ENCODE results near the gene DDX4.

GRCh38 chr5:55714339-55714738, 23.5 kb upstream of the DDX4 start:
- TF ChIP-seq, protein P1, sequence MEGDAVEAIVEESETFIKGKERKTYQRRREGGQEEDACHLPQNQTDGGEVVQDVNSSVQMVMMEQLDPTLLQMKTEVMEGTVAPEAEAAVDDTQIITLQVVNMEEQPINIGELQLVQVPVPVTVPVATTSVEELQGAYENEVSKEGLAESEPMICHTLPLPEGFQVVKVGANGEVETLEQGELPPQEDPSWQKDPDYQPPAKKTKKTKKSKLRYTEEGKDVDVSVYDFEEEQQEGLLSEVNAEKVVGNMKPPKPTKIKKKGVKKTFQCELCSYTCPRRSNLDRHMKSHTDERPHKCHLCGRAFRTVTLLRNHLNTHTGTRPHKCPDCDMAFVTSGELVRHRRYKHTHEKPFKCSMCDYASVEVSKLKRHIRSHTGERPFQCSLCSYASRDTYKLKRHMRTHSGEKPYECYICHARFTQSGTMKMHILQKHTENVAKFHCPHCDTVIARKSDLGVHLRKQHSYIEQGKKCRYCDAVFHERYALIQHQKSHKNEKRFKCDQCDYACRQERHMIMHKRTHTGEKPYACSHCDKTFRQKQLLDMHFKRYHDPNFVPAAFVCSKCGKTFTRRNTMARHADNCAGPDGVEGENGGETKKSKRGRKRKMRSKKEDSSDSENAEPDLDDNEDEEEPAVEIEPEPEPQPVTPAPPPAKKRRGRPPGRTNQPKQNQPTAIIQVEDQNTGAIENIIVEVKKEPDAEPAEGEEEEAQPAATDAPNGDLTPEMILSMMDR (conservative IDR thresholded peaks at IDR 0.05; ENCODE audit: low read depth, low read length): no peak
- TF ChIP-seq EZH2 (IDR thresholded peaks at IDR 0.05; ENCODE audit: borderline replicate concordance, low read depth, low read length, poor library complexity, severe bottlenecking): no peak

Data from A673 (cell line).